Stomach (tissue), 9 donors: ENCODE data around the gene CRHR1. TPM values are rescaled to one million over a fixed set of nuclear protein-coding genes. Genes with fewer than 3 reads are reported as not detected.

ENCODE experiments used
- DNase-seq, 2 donors: peaks; one replicate each; pipeline versions ENCODE4 v3.0.0 to v3.0.0-alpha.2; 2013 to 2019
- H3K27ac ChIP-seq, 5 donors: fragments of 200-600 bp in 4 of 5; sonication (generic) in 4 of 5; one replicate each; pipeline ENCODE4 v1.5.1; 2013 to 2019; ENCODE audit warnings: mild to moderate bottlenecking in 1 of 5, moderate library complexity in 1 of 5
- H3K27me3 ChIP-seq, 3 donors: fragments of 200-600 bp; sonication (generic); one replicate each; pipeline ENCODE4 v1.5.1; 2017 to 2019; ENCODE audit warnings: mixed run types in 1 of 3
- H3K36me3 ChIP-seq, 4 donors: fragments of 200-600 bp; sonication (generic); 1 replicate in 3 of 4; 2 replicates in 1 of 4; pipeline ENCODE4 v1.5.1; 2016 to 2019
- H3K4me1 ChIP-seq, 4 donors: fragments of 200-600 bp; sonication (generic); one replicate each; pipeline ENCODE4 v1.5.1; 2016 to 2019
- H3K4me3 ChIP-seq, 4 donors: fragments of 200-600 bp; sonication (generic) in 3 of 4; one replicate each; pipeline ENCODE4 v1.5.1; 2016 to 2019; ENCODE audit warnings: mild to moderate bottlenecking in 1 of 4
- H3K9me3 ChIP-seq, 4 donors: fragments of 200-600 bp; sonication (generic); one replicate each; pipeline ENCODE4 v1.5.1; 2016 to 2019
- CTCF ChIP-seq, 7 experiments: fragments of 450-650 bp in 4 of 7; fragments of 200-600 bp in 3 of 7; sonication (generic) in 3 of 7; IDR thresholded peaks; one replicate each; pipeline ENCODE4 v1.5.1; 2016 to 2019; ENCODE audit warnings: antibody characterized with exemption in 7 of 7, control low read depth in 2 of 7, mild to moderate bottlenecking in 1 of 7
- EP300 ChIP-seq: sonication (generic); formaldehyde crosslinking; IDR thresholded peaks from one replicate; pipeline ENCODE4 v1.6.1; 2017; ENCODE audit warnings: antibody characterized with exemption
- POLR2A ChIP-seq, 4 donors: fragments of 450-650 bp; IDR thresholded peaks; one replicate each; pipeline ENCODE4 v1.6.1; 2016; ENCODE audit warnings: antibody characterized with exemption in 4 of 4, control low read depth in 2 of 4, mild to moderate bottlenecking in 1 of 4, moderate library complexity in 1 of 4
- POLR2AphosphoS5 ChIP-seq, 3 donors: sonication (generic); formaldehyde crosslinking; IDR thresholded peaks; one replicate each; pipeline ENCODE4 v1.6.1; 2016; ENCODE audit warnings: antibody characterized with exemption in 3 of 3
- WGBS, 5 donors: extraction: QIAGEN DNeasy Blood & Tissue Kit in 3 of 5; methylation state at CpG; one replicate each; pipeline versions ENCODE4 v1.1.5 to v1.1.7; 2013 to 2018; 5-methylcytosine and 5-hydroxymethylcytosine counted together
- intact Hi-C: fragments of 100-400 bp; cut with DNase I; formaldehyde crosslinking; loops from one replicate; pipeline ENCODE4 v1.15.1; 2023; ENCODE audit warnings: low total_unique reads
- polyA plus RNA-seq, 3 donors: library from polyadenylated mRNA; stranded (reverse); fragments of 200-250 nt; gene quantifications; one replicate each; pipeline ENCODE4 v1.2.3, GENCODE V29; 2013
- total RNA-seq, 5 donors: library from RNA; depleted of rRNA; stranded (reverse); fragments of >200 nt; gene quantifications; one replicate each; pipeline versions ENCODE4 v1.1.0 to v1.2.3, GENCODE V29; 2014 to 2016
- donor health status: healthy with polysubstance abuse.
- donor health status: Bipolar disorder and iron deficiency.
- donor health status: healthy.

CRHR1 gene
- total and polyA plus RNA-seq, 8 donors: not detected

DNA sequence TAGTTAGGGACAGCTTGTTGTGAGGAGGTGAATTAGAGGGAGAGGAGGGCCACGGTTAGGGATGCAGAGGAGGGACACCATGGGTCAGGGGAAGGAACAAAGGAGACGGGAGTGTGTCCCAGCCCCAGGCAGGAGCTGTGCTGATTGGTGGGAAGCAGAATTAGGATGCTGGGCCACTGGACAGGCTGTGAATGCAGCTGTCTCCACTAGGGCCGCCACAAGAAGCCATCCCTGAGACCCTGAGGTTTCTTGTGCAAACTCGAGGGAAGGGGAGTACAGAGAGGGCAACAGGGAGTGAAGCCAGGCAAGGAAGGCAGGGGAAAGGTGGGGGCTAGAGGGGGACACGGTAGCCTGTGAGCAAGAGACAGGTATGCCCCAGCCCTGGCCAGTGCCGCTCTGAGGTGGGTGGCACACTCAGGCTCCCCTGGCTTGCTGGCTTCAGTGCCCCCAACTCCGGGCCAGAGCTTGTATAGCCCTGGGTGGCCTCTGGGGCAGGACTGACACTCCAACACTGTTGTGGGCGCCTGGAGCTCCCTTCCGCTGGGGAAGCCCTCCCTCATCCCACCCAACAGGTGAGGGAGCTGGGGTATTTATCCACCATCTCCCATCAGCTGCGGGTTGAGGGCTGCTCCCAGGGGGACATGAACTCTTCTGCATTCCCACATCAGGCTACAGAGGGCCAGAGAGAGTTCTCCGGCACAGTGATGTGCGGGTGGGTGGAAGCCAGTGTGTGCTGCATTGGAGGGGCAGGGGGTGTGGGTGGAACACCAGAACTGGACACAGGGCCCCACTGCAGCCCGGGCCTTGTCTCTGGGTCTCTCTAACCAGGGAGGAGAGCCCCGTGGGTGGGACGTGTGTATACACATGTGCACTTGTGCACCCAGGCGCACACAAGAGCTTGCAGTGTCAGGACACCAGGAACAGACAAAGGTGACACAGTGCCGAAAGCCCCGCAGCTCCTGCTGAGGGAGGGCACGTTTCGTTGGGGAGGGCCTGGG, 52.2 kb downstream of the CRHR1 start:
- intact Hi-C loops: no loop called here
- H3K36me3 ChIP-seq: no peaks in the 10 kb centered on the region
- H3K9me3 ChIP-seq: no peaks in the 10 kb centered on the region
- 62 to 64% (median 63%) methylated on average over 18 to 20 of the region's 20 CpGs for WGBS, 5 donors
- no peak for DNase-seq
- H3K4me3 ChIP-seq: no peak overlapping the region
- no peak overlapping the region for H3K27ac ChIP-seq
- peaks cover 4 to 73% (median 8%) of the 10 kb centered on the region in 3 donors for H3K27me3 ChIP-seq
- TF ChIP-seq POLR2AphosphoS5 (IDR thresholded peaks at IDR 0.05): no peak
- no peaks in the 10 kb centered on the region for H3K4me1 ChIP-seq

DNA sequence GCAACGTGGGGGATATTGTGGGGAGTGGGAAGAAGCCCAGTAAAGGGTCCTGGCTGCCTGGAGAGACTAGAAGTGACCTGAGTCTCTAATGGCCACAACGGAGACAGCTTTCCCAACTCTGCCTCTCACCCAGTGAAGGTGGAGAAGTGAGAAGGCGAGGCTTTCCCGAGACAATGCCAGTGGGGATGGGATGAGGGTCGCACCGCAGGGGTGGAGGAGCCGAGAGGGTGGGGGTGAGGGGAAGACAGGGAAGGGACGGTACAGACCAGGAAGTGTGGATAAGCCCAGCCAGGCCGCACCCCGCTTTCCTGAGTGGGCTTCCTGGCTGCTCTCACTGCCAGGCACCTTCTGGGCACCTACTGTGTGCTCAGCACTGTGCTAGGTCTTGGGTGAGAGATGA, 53.1 kb downstream of the CRHR1 start:
- 33 to 52% (median 44%) methylated on average over 9 to 10 of the region's 10 CpGs for WGBS, 5 donors

DNA sequence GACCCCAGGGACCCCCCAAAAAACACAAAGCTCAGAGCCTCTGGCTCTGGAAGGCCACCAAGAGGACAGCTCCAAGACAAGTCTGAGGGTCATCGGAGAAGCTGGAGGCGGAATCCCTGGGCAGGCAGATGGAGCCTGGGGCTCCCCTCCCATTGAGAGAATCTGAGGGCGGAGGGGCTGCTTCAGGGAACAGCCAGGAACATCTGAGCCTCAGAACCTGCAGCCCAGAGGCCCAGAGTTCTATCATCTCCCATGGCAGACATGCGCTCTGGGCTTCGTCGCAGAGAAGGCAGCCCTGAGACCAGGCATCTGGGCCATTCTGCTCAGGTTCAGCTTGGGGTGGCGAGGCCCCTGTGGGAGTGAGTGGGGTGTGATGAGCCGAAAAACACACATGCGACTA, 53.5 kb downstream of the CRHR1 start:
- peaks cover 4 to 68% (median 8%) of the 10 kb centered on the region in 3 donors for H3K27me3 ChIP-seq
- DNase-seq: no peak
- intact Hi-C loops: no loop called here
- H3K4me3 ChIP-seq: no peak overlapping the region
- H3K27ac ChIP-seq: no peak overlapping the region
- no peaks in the 10 kb centered on the region for H3K36me3 ChIP-seq
- H3K9me3 ChIP-seq: no peaks in the 10 kb centered on the region
- H3K4me1 ChIP-seq: no peaks in the 10 kb centered on the region
- WGBS, 5 donors: 85 to 91% (median 86%) methylated on average over 7 to 9 of the region's 9 CpGs
- TF ChIP-seq EP300: no peak
- no peak for TF ChIP-seq POLR2A (IDR thresholded peaks at IDR 0.05)
- TF ChIP-seq CTCF (IDR thresholded peaks at IDR 0.05): no peak

More for the DNA sequence above, 53.1 kb downstream of the CRHR1 start:
- H3K27me3 ChIP-seq: peaks cover 4 to 70% (median 8%) of the 10 kb centered on the region in 3 donors
- no peak overlapping the region for H3K27ac ChIP-seq
- H3K9me3 ChIP-seq: no peaks in the 10 kb centered on the region
- H3K36me3 ChIP-seq: no peaks in the 10 kb centered on the region
- H3K4me1 ChIP-seq: no peaks in the 10 kb centered on the region
- no peak overlapping the region for H3K4me3 ChIP-seq
- intact Hi-C loops: no loop called here
- TF ChIP-seq EP300 (no peak), CTCF (IDR thresholded peaks at IDR 0.05) (no peak), POLR2A (IDR thresholded peaks at IDR 0.05) (no peak), POLR2AphosphoS5 (IDR thresholded peaks at IDR 0.05) (no peak)
- DNase-seq: no peak

- no peak overlapping the region for H3K27ac ChIP-seq
- peaks cover 0 to 56% (median 8%) of the 10 kb centered on the region in 3 donors for H3K27me3 ChIP-seq
- no peak overlapping the region for H3K4me3 ChIP-seq
- DNase-seq: no peak
- WGBS, 5 donors: 57 to 72% (median 62%) methylated on average over 8 of the region's 8 CpGs
- H3K4me1 ChIP-seq: no peaks in the 10 kb centered on the region
- no peaks in the 10 kb centered on the region for H3K9me3 ChIP-seq
- no peak for TF ChIP-seq CTCF (IDR thresholded peaks at IDR 0.05)
- TF ChIP-seq POLR2AphosphoS5 (IDR thresholded peaks at IDR 0.05): no peak
- TF ChIP-seq EP300: no peak
- no peak for TF ChIP-seq POLR2A (IDR thresholded peaks at IDR 0.05)
- H3K36me3 ChIP-seq: no peaks in the 10 kb centered on the region
- intact Hi-C loops: no loop called here
Observed at GRCh38 chr17:45838751-45839295, 54.7 kb downstream of the CRHR1 start.
